Loucy (cell line): Measurements from ENCODE around the gene TNRC6C.

Source experiments
- EZH2phosphoT487 ChIP-seq: fragments of 200-600 bp; IDR thresholded peaks from 2 replicates; pipeline ENCODE4 v1.6.1; 2018; ENCODE audit warnings: antibody characterized with exemption, mild to moderate bottlenecking, moderate library complexity, borderline replicate concordance
- TF ChIP-seq, protein P1 (sequence below): fragments of 200-600 bp; sonication (generic); conservative IDR thresholded peaks from 2 replicates; pipeline ENCODE4 v1.5.1; 2014; ENCODE audit warnings: mild to moderate bottlenecking, antibody characterized with exemption, low read length

DNA sequence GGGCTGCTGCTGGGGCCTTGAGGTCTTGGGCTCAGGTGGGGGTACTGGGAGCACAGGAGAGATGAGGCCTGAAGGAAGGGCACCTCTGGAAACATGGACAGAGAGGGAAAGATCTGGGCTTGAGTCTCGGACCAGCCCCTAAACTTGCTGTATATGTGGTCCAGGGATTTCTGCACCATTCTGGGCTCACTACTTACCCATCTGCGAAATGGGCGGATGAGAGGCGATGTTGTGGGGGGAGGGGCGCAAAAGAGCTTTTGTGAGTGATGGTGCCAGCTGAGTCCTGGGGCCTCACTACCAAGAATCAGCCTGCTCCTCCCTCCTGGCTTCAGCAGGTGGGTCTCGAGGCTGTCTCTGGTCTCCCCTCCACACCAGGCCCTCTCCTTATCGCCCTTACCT, 188.0 kb downstream of the TNRC6C start:
- TF ChIP-seq, protein P1, sequence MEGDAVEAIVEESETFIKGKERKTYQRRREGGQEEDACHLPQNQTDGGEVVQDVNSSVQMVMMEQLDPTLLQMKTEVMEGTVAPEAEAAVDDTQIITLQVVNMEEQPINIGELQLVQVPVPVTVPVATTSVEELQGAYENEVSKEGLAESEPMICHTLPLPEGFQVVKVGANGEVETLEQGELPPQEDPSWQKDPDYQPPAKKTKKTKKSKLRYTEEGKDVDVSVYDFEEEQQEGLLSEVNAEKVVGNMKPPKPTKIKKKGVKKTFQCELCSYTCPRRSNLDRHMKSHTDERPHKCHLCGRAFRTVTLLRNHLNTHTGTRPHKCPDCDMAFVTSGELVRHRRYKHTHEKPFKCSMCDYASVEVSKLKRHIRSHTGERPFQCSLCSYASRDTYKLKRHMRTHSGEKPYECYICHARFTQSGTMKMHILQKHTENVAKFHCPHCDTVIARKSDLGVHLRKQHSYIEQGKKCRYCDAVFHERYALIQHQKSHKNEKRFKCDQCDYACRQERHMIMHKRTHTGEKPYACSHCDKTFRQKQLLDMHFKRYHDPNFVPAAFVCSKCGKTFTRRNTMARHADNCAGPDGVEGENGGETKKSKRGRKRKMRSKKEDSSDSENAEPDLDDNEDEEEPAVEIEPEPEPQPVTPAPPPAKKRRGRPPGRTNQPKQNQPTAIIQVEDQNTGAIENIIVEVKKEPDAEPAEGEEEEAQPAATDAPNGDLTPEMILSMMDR, result no peak
- TF ChIP-seq EZH2phosphoT487, result no peak
